K562 (cell line): Measurements from ENCODE around the gene TMEM127. TPM values are rescaled to one million over a fixed set of nuclear protein-coding genes. Genes with fewer than 3 reads are reported as not detected.

ENCODE experiments used
- ATAC-seq: fragments of 200-7000 bp; cut with Tn5 transposase; 3 replicates; pipeline ENCODE4 v1.9.1; 2020; ENCODE audit warnings: moderate library complexity
- BruUV-seq: library from RNA; stranded (reverse); fragments of 400-500 nt; replicated peaks from 2 replicates; lab custom pipeline; 2021; lab: Mats Ljungman, UMichigan
- CTCF ChIA-PET: fragments of 300-600 bp; formaldehyde crosslinking; extraction: SDS; loops from one replicate; lab custom pipeline; 2021; ENCODE audit warnings: low intra/inter-chr PET ratio; lab: Yijun Ruan, JAX
- POLR2A ChIA-PET: fragments of 300-600, 350-650 bp; sonication (Branson Sonifier 250); formaldehyde crosslinking; extraction: SDS; loops from one replicate; lab custom pipeline; 2021; ENCODE audit warnings: antibody characterized with exemption, inconsistent platforms; lab: Yijun Ruan, JAX
- DNase-seq, 4 experiments: peaks; one replicate each; pipeline versions ENCODE4 v3.0.0 to v3.0.0-alpha.2; 2011 to 2018; ENCODE audit warnings: low spot score in 3 of 4, mixed read lengths in 3 of 4; ENCODE audit errors: extremely low read depth in 1 of 4
- FAIRE-seq: peaks from 2 replicates; lab custom pipeline; 2011; peaks lifted over from hg19 to GRCh38; lab: Jason Lieb, UNC
- H2AFZ ChIP-seq: 2 replicates; pipeline ENCODE4 v1.6.0; 2011; ENCODE audit warnings: low read depth, low read length, control low read depth, inconsistent platforms
- H3K27ac ChIP-seq: fragments of 200-600 bp; 3 replicates; pipeline ENCODE4 v1.8.0; 2011; ENCODE audit warnings: low read depth, mild to moderate bottlenecking, control low read depth, inconsistent platforms, low read length, moderate library complexity, mixed read lengths; ENCODE audit errors: extremely low read depth
- H3K27me3 ChIP-seq, 2 experiments: fragments of 300-600 bp in 1 of 2; 2 replicates in 1 of 2; 3 replicates in 1 of 2; pipeline versions ENCODE4 v1.6.0 to v1.8.0; 2011; ENCODE audit warnings: inconsistent platforms in 2 of 2, low read length in 2 of 2, mild to moderate bottlenecking in 1 of 2, mixed read lengths in 1 of 2, moderate library complexity in 1 of 2; ENCODE audit not compliant: control insufficient read depth in 2 of 2, insufficient read depth in 2 of 2
- H3K36me3 ChIP-seq: fragments of 300-600 bp; 3 replicates; pipeline ENCODE4 v1.8.0; 2011; ENCODE audit warnings: mild to moderate bottlenecking, low read length, inconsistent platforms; ENCODE audit not compliant: control insufficient read depth, insufficient read depth
- H3K4me1 ChIP-seq, 2 experiments: fragments of 200-600 bp in 1 of 2; replicated peaks in 1 of 2; 2 replicates in 1 of 2; 3 replicates in 1 of 2; pipeline versions ENCODE4 v1.5.1 to v1.8.0; 2011; ENCODE audit warnings: inconsistent platforms in 2 of 2, low read length in 2 of 2, mild to moderate bottlenecking in 1 of 2, mixed read lengths in 1 of 2, moderate library complexity in 1 of 2; ENCODE audit not compliant: control insufficient read depth in 2 of 2, insufficient read depth in 2 of 2
- H3K4me2 ChIP-seq: 2 replicates; pipeline ENCODE4 v1.6.1; 2011; ENCODE audit warnings: low read length, control low read depth, inconsistent platforms, mixed read lengths; ENCODE audit not compliant: insufficient read depth
- H3K4me3 ChIP-seq: fragments of 200-600 bp; sonication (generic), shearing (Covaris generic); 2 replicates; pipeline ENCODE4 v1.5.1; 2016; ENCODE audit warnings: control low read depth, inconsistent platforms
- H3K79me2 ChIP-seq: fragments of 200-600 bp; 3 replicates; pipeline ENCODE4 v1.8.0; 2011; ENCODE audit warnings: low read length, inconsistent platforms; ENCODE audit not compliant: control insufficient read depth, insufficient read depth
- H3K9ac ChIP-seq, 2 experiments: 2 replicates each; pipeline versions ENCODE4 v1.6.0 to v1.6.1; 2011; ENCODE audit warnings: low read depth in 2 of 2, low read length in 2 of 2, control low read depth in 1 of 2, inconsistent platforms in 1 of 2, mild to moderate bottlenecking in 1 of 2, mixed read lengths in 1 of 2; ENCODE audit not compliant: insufficient read depth in 1 of 2
- H3K9me1 ChIP-seq: one replicate; pipeline ENCODE4 v1.6.0; 2011; ENCODE audit warnings: inconsistent platforms, mild to moderate bottlenecking, low read length, moderate library complexity; ENCODE audit not compliant: control insufficient read depth, insufficient read depth
- H3K9me3 ChIP-seq: replicated peaks from 2 replicates; pipeline ENCODE4 v1.5.1; 2011; ENCODE audit warnings: low read depth, low read length, inconsistent platforms; ENCODE audit not compliant: control insufficient read depth, insufficient read depth
- H4K20me1 ChIP-seq: replicated peaks from 2 replicates; pipeline ENCODE4 v1.6.1; 2011; ENCODE audit warnings: low read length, inconsistent platforms, mixed read lengths; ENCODE audit not compliant: control insufficient read depth, insufficient read depth
- CBFA2T2 ChIP-seq: fragments of 450-650 bp; conservative IDR thresholded peaks from 2 replicates; pipeline ENCODE4 v1.6.1; 2017; ENCODE audit warnings: mild to moderate bottlenecking
- FOXJ2 ChIP-seq: fragments of 200-800 bp; sonication (Bioruptor generic); IDR thresholded peaks from 2 replicates; pipeline ENCODE4 v1.6.1; 2016; ENCODE audit warnings: missing genetic modification characterization, missing compliant biosample characterization
- POLR2AphosphoS5 ChIP-seq: IDR thresholded peaks from 2 replicates; pipeline ENCODE4 v1.6.1; 2011; ENCODE audit warnings: mild to moderate bottlenecking, low read depth, low read length, moderate library complexity; ENCODE audit not compliant: control insufficient read depth, insufficient read depth
- ZMIZ1 ChIP-seq, 2 experiments: fragments of 150-350 bp in 1 of 2; IDR thresholded peaks; 2 replicates each; pipeline ENCODE4 v1.6.1; 2012 to 2016; ENCODE audit warnings: low read depth in 2 of 2, low read length in 2 of 2, mild to moderate bottlenecking in 1 of 2, moderate library complexity in 1 of 2
- ZNF695 ChIP-seq: fragments of 450-650 bp; formaldehyde crosslinking; IDR thresholded peaks from 2 replicates; pipeline ENCODE4 v1.4.0; 2020; ENCODE audit warnings: mild to moderate bottlenecking, moderate library complexity
- WGBS: fragments of 100-300 bp; shearing (Covaris generic); methylation state at CpG from one replicate; pipeline ENCODE4 v1.1.6; 2016; ENCODE audit warnings: low coverage, mixed read lengths; ENCODE audit not compliant: insufficient coverage; ENCODE audit errors: missing lambda C conversion rate; 5-methylcytosine and 5-hydroxymethylcytosine counted together
- in situ Hi-C: fragments of 300-500 bp; cut with MboI; formaldehyde crosslinking; loops from 4 replicates; pipeline ENCODE4 v1.15.0; 2018; ENCODE audit warnings: inconsistent platforms, mixed read lengths
- intact Hi-C: fragments of 100-400 bp; cut with micrococcal nuclease; formaldehyde crosslinking; loops from 2 replicates; pipeline ENCODE4 v1.14.2; 2022
- polyA plus RNA-seq, 8 experiments: library from polyadenylated mRNA; depleted of rRNA in 4 of 8; stranded (reverse) in 5 of 8; unstranded in 3 of 8; fragments of >200 nt; fragmentation: Nextera tagmentation in 2 of 8; fragmentation: Illumina TruSeq in 1 of 8; extraction: Ambion mirVana in 2 of 8; extraction: Trizol in 1 of 8; gene quantifications; 2 replicates each; pipeline versions ENCODE4 v1.2.1 to v1.2.3, GENCODE V29; 2011 to 2014; ENCODE audit warnings: inconsistent platforms in 1 of 8, missing spikeins in 1 of 8
- total RNA-seq, 7 experiments: library from RNA; depleted of rRNA in 6 of 7; stranded (reverse); fragments of >200 nt in 6 of 7; fragmentation: Illumina TruSeq in 2 of 7; extraction: Trizol in 2 of 7; gene quantifications; 2 replicates each; pipeline versions ENCODE4 v1.2.1 to v1.2.3, GENCODE V29; 2011 to 2021; ENCODE audit warnings: low replicate concordance in 1 of 7

The TMEM127 gene
- total and polyA plus RNA-seq, 9 of the 15 experiments (the other 6 are each of a cell fraction or from before 2014, with no cell fraction given) = 1.7 to 20.0 (median 9.9) TPM

- no peak for TF ChIP-seq POLR2AphosphoS5
- TF ChIP-seq ZMIZ1 (IDR thresholded peaks at IDR 0.05; ENCODE audit: low read depth in 2 of 2, low read length in 2 of 2) = no peak
- no peak for TF ChIP-seq FOXJ2 (tag)
- no peak for TF ChIP-seq CBFA2T2
- TF ChIP-seq ZNF695 (CRISPR knock-in tag) = no peak
- TF ChIP-seq, all 486 proteins: peak for 0
- Histone ChIP-seq H3K4me3 (no peak overlapping the region), H3K27ac (no peak overlapping the region), H3K9me3 (no peaks in the 10 kb centered on the region), H3K4me1 (peaks cover 0 to 2% of the 10 kb centered on the region in 2 experiments; a peak in 2 of 5 replicates), H3K36me3 (peaks cover 97% of the 10 kb centered on the region), H3K27me3 (no peaks in the 10 kb centered on the region), H3K4me2 (no peak overlapping the region), H3K9me1 (no peaks in the 10 kb centered on the region), H3K79me2 (peaks cover 16% of the 10 kb centered on the region), H2AFZ (no peak overlapping the region), H3K9ac (no peak overlapping the region), H4K20me1 (peaks cover 3% of the 10 kb centered on the region)
- no peak for DNase-seq
- no TSS peak for BruUV-seq
- no peak for ATAC-seq
- intact Hi-C loops = no loop called here
- ChIA-PET POLR2A (interaction anchor here (0.6 to 1.9 kb wide), 4 partner anchors 8 to 1245 kb away, joined by 3 to 7 read pairs (median 4); partner anchors contain the start of gene SNRNP200), CTCF (no interaction called here)
- FAIRE-seq = no peak
- 89% methylated on average over 5 of the region's 5 CpGs for WGBS
- in situ Hi-C loops = no loop called here
Measured at GRCh38 chr2:96296925-96297324, 31.1 kb upstream of the TMEM127 start.
